Stimulated activated CD4-positive, alpha-beta T cell treated with anti-CD3 and anti-CD28 coated beads, Interleukin-12 subunit alpha, Interleukin-12 subunit beta, amount 100 ng/mL, for 48 hours (primary cell): ENCODE results near the gene RSF1.
"Not testable (repeated sequence)": the region's sequence is repeated elsewhere in the genome, so short reads cannot be mapped to it uniquely, and the experiment has no call there.

Experiments
- DNase-seq, 3 donors: peaks; one replicate each; pipeline ENCODE4 v3.0.0-alpha.2; 2020; ENCODE audit warnings: low read depth in 2 of 3, low spot score in 1 of 3

Gene RSF1

DNA sequence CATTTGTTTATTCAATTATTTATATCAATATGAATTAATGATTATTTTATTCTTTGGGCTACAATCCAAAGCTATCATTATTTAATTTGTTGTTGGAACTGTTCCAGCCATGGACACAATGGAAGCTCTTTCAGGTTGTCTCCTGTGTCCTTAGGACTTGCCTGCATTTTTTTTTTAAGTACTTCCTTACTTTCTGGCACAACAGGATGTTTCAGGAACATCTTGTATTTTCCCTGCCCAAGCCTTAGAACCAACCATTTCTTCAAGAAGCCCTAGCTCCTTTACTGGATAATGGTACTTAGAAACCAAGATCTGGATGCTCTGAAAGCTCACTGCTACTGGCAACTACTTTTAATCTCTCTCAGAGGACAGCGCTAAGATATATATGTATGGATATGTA lies 125.1 kb downstream of the RSF1 start:
- no peak for DNase-seq

DNA sequence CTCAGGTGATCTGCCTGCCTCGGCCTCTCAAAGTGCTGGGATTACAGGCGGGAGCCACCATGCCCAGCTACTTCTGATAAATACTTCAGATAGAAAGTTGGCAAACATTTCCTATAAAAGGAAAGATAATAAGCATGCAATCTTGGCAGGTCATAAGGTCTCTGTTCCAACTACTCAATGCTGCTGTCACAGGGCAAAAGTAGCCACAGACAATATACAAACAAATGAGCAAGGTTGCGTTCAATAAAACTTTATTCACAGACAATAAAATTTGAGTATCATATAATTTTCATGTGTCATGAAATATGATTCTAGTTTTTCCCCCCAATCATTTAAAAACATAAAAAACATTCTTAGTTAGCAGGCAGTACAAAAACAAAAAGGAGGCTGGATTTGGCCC lies 129.9 kb downstream of the RSF1 start:
- DNase-seq: no peak

DNA sequence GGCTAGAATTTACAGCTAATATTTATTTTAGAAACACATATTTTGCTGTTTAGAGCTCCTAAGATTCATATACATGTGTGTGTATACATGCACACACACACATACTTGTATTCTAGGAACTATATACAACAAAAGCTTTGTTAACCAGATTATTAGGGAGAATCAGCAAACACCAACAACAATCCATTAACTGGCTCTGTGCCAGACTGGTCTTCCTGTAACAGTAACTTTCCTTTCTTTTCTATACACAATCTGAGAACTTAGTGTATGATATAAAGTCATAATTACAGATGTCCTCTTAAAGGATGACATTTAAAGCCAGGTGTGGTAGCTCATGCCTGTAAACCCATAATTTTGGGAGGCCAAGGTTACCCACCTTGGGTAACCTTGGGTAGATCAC lies 133.4 kb downstream of the RSF1 start:
- DNase-seq: no peak

DNA sequence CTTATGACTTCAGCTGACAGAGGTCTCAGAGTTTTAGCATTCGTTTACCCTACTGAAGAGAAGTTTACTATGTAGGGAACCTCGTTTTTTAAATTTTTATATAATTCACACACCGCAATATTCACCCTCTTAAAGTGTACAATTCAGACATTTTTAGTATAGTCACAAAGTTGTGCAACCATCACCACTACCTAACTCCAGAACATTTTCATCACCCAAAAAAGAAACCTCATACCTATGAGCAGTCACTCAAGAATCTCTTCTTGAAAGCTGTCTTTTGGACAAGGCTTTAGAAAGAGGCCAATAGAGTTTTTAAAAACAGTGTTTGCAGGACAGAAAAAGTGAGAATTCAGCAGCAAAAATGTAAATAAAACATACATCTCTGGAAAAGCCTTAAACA lies 143.4 kb downstream of the RSF1 start:
- DNase-seq: no peak

DNA sequence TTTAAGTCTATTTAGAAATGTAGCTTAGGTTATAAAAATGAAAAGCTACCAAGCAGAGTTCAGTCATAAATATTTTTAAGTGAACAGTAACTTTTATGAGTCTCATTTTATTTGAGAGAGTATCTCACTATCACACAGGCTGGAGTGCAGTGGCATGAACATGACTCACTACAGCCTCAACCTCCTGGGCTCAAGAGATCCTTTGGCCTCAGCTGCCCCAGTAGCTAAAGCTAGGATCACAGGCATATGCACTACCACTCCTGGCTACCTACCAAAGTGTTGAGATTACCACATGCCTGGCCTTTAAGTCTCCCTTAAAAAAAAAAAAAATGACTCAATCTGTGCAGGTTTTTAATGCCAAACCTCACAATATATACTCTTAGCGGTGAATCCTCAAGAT lies 148.3 kb downstream of the RSF1 start:
- no peak for DNase-seq

DNA sequence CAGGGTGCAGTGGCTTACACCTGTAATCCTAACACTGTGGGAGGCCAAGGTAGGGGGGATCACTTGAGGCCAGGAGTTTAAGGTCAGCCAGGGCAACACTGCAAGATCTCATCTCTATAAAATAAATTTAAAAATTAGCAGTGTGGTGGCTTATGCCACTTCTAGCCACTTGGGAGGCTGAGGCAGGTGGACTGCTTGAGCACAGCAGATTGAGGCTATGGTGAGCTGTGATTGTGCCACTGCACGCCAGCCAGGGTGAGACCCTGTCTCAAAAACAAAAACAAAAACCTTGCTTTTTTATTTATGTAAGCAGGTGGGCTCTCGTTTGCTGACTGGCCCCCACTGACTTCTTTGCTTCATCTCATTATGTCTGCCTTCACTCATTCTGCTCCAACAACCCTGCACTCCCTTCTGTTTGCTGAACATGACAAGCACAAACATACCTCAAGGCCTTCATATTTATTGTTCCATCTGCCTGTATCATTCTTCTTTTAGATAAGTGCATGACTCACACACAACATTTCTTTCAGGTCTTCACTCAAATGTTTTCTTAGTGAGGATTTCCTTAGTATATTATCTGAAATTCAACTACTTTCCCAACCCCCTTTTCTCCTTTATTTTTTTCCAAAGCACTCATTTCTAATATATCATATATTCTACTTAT lies 150.5 kb downstream of the RSF1 start:
- DNase-seq: no peak

DNA sequence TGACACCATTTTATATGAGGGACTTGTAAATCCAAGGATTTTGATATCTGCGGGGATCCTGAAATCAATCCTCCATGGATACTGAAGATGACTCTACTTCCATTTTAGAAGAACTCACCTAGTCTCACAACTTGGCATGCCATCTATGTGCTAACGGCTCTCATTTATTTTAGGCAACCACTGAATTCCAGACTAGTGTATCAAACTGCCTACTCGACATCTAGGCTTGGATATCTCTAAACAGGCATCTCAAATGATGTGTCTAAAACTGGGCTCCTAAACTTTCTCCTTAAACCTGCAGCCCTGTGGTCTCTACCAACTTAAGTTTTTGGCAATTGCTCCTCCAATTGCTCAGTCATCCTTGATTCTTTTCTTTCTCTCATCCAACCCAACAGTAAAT lies 151.8 kb downstream of the RSF1 start:
- no peak for DNase-seq

DNA sequence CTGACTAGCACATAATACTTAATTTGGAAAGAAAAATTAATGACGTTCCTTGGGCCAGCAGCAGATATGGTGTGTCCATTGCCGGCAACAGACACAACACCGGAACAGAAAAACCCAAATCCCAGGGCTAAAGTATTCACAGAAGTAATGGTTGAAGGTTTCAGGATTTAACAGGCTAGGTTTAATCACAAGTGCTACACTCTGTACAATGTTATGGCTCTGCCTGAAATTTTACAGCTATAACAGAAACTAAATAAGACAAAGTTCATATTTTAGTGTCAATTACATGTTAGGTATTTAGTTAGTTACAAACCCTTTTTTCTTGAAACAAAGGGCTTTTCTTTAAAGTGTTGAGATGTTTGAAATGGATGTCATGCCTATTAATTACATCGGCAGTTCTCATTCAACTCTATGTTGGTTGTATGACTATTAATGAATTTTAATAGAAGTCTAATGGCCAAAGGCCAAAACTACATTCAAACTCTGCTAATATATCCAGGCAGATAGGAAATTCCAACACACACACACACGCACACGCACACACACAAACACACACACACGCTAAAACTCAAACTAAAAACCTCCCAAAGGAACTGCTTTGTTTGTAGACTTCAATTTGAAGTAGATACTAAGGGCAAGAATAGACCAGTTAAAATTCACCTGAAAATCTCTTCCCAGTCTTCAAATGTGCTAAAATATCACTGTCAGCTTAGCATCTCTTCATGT lies 155.1 kb downstream of the RSF1 start:
- DNase-seq: no peak

DNA sequence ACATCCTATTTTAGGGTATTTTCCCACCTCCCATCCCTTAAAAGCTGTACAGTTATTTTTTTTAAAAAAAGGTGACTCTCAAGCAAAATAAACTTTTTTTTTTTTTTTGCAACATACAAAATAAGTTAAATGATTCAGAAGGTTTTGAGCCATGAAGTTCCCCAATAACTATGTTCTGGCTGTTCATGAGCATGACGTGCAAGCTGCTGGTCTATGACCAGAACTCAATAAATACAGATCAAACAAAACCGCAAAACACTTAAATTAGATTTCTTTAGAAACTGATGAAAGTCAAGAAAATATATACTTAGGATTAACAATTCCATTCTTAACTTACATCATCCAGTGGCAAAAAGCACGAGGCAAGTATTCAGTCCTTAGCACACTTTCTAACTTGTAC lies 158.9 kb downstream of the RSF1 start:
- no peak for DNase-seq

DNA sequence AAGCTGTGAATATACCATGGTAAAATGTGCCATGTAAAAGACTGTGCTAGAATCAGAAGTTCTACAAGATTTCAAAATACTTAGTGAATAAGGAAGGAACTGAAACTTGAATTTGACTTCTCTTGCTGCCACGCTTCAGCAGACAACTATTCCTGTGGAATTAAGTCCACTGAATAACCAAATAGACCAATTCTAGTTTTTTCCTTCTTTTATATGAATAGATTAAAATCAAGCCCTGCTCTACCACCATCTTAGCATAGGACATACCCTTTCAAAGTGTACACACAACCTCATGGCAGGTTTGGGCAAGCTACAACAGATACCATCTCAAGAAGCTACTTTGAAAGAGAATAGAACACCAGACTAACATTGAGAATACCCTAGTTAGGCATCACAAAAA lies 159.6 kb downstream of the RSF1 start:
- DNase-seq: no peak

DNA sequence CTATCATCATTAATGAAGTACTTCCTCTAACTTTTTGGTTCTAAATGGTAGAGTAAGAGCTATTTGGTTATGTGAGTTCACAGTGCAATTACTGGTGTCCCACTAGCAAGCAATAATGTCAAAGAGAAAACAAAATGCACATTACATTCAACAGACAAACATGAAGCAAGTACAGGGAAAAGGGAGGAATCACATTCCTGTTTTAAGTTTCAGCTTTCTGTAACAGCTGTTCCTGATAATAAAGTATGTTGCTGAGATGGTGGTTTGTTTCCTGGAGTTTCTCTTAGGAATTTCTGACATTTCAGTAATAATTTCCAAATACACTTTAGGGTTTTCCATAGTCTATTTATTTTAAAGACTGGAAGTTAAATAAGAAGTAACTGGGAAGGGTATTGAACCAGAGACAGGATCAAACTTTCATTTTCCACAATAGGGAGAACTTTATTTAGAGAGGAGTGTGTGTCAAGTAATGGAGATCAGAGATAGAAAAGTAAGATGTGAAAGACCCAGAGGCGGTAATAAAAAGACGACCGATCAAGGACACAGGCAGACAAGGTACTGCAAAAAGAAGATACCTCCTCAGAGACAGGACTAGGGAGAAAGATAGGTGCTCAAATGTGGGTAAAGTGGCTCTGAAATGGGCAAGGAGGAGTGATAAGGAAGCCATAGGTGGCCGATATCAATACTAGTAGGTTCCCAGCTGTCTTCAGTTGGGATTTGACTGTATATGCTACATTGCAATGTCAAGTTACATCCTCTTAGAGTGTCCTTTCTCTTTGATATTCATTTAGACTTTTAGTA lies 162.1 kb downstream of the RSF1 start:
- DNase-seq: no peak

DNA sequence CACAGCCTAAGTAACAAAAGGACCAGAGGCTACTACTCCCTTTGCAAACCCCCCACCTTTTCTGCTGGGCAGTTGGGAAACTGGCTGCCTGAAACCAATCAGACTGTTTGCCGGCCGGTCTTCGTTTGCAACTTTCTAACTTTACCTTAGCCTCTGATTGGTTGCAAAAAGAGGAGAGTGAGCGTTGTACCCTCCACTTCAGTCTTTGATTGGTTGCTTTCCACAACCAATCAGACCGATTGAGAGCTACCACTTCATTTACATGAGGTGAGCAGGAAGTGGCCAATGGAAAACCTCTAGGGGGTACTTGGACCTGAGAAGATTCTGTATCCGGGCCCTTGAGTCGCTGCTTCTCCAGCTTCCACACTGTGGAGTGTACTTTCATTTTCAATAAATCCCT lies 164.2 kb downstream of the RSF1 start:
- DNase-seq: no peak

DNA sequence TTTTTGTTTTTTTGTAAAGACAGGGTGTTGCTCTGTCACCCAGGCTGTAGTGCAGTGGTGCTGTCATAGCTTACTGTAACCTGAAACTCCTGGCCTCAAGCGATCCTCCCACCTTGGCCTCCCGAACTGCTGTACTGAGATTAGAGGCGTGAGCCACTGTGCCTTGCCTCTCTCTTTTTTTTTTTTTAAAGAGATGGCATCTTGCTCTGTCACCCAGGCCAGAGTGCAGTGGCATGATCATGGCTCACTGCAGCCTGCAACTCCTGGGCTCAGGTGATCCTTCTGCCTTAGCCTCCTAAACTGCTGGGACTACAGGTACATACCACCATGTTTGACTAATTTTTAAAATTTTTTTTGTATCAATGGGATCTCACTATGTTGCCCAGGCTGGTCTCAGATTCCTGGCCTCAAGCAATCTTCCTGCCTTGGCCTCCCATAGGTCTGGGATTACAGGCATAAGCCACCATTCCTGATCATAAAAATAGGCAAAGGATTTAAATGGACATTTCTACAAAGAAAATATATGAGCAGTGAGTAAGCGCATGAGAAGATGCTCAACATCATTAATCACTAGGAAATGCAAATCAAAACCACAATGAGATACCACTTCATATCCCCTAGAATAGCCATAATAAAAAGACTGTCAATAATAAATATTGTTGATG lies 165.6 kb downstream of the RSF1 start:
- DNase-seq: no peak

DNA sequence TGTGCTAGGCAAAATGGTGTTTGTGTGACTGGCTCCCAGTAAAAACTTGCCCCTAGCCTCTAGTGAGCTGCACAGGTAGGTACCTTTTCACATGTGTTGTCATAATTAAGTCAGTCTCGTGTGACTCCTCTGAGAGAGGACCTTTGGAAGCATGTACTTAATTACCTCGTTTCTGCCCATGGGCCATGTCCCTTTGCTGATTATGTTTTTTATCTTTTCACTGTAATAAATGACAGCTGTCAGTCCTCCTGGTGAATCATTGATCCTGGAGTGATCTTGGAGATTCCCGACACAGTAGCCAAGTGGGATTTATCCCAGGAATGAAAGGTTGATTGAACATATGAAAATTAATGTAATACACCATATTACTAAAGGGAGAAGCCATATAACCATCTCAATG lies 170.4 kb downstream of the RSF1 start:
- no peak for DNase-seq

DNA sequence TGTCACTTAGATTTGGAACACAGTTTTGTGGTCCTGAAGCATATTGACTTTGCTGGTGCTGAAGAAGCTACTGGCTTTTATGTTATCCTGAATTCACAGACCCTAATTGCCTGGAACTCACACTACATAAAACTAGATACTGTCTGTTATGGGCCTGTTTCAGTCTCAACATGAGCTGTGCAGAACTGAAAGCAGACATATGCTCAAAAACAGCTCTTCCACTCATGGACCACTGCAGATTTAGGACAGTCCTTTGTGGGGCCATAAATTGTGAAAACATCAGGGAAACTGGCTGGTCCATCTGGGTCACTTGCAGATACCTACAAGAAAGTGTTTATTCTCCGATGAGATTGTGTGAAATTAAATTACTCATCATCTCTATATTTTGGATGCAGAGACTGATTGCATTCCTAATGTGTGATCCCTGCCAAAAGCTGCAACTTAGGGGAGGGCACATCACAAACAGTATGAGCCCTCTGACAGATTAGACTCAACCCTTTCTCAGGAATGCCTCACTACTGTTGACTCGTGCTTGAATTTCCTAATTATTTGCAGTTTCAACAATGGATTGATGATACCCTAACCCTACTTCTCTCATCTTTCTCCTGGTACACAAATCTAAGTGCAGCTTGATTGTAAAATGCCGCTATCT lies 172.7 kb downstream of the RSF1 start:
- no peak for DNase-seq

DNA sequence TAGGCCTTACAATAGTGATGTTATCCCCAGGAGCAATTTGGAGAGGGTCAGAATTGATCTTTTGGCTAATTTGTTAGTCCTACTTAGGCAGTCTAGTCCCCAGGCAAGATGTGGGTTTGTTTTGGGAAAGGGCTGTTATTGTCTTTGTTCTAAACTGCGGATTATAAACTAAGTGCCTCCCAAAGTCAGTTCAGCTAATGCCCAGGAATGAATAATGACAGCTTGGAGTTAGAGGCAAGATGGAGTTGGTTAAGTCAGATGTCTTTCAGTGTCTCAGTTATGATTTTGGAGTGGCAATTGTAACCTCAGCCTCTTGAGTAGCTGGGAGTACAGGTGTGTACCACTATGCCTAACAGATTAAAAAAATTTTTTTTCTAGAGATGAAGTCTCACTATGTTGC lies 175.6 kb downstream of the RSF1 start:
- DNase-seq: no peak

DNA sequence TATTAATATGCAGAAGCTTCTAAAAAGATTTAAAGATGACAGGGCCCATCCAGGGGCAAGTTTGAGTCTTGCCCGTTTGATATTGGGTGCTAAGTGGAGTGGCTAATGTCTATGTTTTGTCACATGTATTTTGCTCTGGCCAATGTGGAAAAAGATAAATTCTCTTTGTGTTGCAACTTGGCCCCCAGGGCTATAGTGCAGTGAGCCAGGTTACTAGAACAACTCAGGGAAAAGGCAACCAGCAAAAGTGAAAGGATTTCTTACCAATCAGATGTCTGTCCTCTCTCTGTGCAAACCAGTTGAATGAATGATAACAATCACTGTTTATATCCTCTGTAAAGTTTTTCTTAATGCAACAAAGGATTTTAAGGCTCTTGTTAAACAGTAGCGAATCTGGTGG lies 178.3 kb downstream of the RSF1 start:
- DNase-seq: no peak

DNA sequence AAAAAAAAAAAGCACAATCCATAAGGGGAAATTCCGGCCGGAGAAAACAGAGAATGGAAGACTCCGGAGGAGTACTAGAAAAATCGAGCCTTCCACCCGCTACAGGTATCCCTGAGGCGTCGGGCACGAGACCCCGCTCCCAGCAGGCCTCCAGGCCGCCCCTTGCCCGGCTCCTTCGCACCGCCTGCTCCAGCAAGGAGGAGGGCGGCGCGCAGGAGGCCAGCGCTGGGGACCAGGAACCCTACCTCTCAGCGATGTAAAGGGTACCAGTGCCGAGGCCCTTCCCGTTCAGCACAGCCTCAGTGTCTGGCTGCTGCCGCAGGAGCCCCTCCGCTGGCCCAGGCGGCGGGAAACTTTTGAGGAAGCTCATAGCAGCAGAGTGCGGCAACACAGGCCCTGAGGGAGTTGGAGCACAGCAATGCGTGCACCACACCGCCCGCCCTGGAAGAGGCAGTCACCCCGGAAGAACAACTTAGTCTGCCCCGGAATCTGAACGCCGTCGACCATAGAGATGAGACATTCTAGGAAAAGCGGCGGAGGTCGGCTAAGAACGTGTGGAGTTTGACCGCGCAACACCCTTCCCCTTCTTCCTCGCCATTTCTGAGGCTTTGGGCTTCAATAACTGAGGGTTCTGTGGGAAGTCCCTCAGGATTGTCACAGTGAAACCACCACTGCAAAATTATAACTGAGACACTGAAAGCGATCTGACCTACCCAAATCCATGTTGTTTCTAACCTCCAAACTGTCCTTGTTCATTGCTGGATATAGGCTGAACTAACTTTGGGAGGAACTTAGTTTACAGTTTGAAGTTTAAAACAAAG lies 183.0 kb downstream of the RSF1 start, which contains the start of gene CLNS1A:
CLNS1A (minus strand) TSS at position 450 of the 821 bp plus-strand sequence; CDS start at position 370, 80 bp downstream.
- DNase-seq: peak; percentile 73 to 75 (median 75)

DNA sequence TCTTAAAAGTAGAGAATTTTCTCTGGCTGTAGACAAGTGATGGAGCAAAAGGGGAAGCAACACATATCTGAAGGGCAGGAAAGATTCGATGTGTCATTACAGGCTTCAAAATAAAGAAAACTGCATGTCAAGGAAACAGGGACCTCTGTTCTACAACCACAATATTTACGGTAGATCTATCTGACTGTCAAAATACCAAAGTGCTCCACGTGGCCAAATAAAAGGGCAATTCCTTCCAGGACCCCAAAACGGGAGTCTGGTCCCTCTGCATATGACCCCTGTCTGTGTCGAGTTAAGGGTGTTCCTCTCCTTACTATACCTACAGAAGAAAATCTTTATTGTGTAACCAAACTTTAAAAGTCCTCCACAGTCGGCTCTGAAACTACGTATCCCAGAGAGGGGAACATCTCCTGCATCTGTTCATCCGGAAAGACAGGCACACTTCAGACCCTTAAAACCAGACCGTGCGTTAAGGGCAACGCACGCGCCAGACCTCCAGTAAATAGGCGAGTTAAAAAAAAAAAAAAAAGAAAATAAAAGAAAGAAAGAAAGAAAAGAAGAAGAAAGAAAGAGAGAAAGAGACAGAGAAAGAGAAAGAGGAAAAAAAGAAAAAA lies 183.7 kb downstream of the RSF1 start:
- DNase-seq: no peak

DNA sequence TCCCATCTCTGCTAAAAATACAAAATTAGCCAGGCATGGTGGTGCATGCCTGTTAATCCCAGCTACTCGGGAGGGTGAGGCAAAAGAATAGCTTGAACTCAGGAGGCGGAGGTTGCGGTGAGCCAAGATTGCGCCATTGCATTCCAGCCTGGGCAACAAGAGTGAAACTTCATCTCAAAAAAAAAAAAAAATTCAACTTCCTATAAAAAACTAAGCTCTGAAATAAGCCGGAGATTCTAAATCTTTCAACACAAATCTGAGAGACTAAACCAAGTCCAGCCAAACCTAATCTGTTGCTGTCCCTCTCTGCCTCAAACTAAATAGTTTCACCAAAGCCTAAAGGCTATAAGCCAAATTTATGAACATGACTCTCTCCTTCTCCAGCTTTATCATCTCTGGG lies 186.6 kb downstream of the RSF1 start:
- not testable (repeated sequence) for DNase-seq
